ENCODE results near the gene CASP2. TPM values are rescaled to one million over a fixed set of nuclear protein-coding genes. Genes with fewer than 3 reads are reported as not detected.

CASP2 gene
- total RNA-seq, 1 donor from 2014 or later, result 6.8 TPM

GRCh38 chr7:143314127-143314526 lies 26.0 kb downstream of the CASP2 start:
- H3K36me3 ChIP-seq (ENCODE audit: control insufficient read depth, insufficient read depth, low read length), result no peaks in the 10 kb centered on the region
- no peaks in the 10 kb centered on the region for H3K27me3 ChIP-seq (ENCODE audit: control insufficient read depth, insufficient read depth, low read length)
- TF ChIP-seq, protein P1, sequence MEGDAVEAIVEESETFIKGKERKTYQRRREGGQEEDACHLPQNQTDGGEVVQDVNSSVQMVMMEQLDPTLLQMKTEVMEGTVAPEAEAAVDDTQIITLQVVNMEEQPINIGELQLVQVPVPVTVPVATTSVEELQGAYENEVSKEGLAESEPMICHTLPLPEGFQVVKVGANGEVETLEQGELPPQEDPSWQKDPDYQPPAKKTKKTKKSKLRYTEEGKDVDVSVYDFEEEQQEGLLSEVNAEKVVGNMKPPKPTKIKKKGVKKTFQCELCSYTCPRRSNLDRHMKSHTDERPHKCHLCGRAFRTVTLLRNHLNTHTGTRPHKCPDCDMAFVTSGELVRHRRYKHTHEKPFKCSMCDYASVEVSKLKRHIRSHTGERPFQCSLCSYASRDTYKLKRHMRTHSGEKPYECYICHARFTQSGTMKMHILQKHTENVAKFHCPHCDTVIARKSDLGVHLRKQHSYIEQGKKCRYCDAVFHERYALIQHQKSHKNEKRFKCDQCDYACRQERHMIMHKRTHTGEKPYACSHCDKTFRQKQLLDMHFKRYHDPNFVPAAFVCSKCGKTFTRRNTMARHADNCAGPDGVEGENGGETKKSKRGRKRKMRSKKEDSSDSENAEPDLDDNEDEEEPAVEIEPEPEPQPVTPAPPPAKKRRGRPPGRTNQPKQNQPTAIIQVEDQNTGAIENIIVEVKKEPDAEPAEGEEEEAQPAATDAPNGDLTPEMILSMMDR (IDR thresholded peaks at IDR 0.05; ENCODE audit: insufficient read depth, low read length, severe bottlenecking), result no peak
- H3K4me3 ChIP-seq (ENCODE audit: low read depth, low read length), result no peak overlapping the region
- DNase-seq (ENCODE audit: low read depth), result no peak
- no peak for FAIRE-seq

DNA sequence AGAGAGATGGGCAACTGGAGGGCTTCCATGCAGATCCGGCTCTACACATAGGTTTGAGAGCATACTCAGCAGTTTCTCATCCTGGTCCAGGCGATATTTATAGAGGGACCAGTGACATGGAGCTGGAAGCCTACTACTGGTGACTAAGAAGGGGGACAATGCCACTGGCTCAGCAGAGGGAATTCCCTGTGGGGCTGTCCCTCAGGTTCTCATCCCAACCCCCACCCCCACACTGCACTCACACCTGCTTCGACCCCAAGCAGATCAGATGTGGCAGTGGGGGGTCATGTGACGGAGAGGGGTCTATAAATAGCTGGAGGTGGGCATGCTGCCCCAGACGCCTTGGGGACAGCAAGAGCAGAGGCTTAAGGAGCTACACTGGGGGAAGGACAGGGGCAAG lies 27.6 kb downstream of the CASP2 start, which contains the start of gene CLCN1:
Gene CLCN1, plus strand, starts transcription at position 336 of the 400 bp plus-strand sequence. CDS start 102 bp downstream, outside the sequence.
- H3K27me3 ChIP-seq (ENCODE audit: control insufficient read depth, insufficient read depth, low read length), result no peaks in the 10 kb centered on the region
- TF ChIP-seq, protein P1 (IDR thresholded peaks at IDR 0.05; ENCODE audit: insufficient read depth, low read length, severe bottlenecking), result no peak
- FAIRE-seq (no peak), DNase-seq (ENCODE audit: low read depth) (no peak)
- H3K36me3 ChIP-seq (ENCODE audit: control insufficient read depth, insufficient read depth, low read length), result no peaks in the 10 kb centered on the region
- H3K4me3 ChIP-seq (ENCODE audit: low read depth, low read length), result no peak within 1 kb of the TSS

GRCh38 chr7:143316492-143316891 lies 28.3 kb downstream of the CASP2 start:
- FAIRE-seq, result no peak
- TF ChIP-seq, protein P1 (IDR thresholded peaks at IDR 0.05; ENCODE audit: insufficient read depth, low read length, severe bottlenecking), result no peak

GRCh38 chr7:143318661-143319060 lies 30.5 kb downstream of the CASP2 start:
- no peaks in the 10 kb centered on the region for H3K36me3 ChIP-seq (ENCODE audit: control insufficient read depth, insufficient read depth, low read length)
- H3K4me3 ChIP-seq (ENCODE audit: low read depth, low read length), result no peak overlapping the region
- DNase-seq (ENCODE audit: low read depth) (peak; percentile 97), FAIRE-seq (peak; percentile 97)
- TF ChIP-seq, protein P1 (IDR thresholded peaks at IDR 0.05; ENCODE audit: insufficient read depth, low read length, severe bottlenecking), result peak; percentile 48
- no peaks in the 10 kb centered on the region for H3K27me3 ChIP-seq (ENCODE audit: control insufficient read depth, insufficient read depth, low read length)

More at GRCh38 chr7:143316492-143316891, 28.3 kb downstream of the CASP2 start:
- Histone ChIP-seq H3K36me3 (ENCODE audit: control insufficient read depth, insufficient read depth, low read length) (no peaks in the 10 kb centered on the region), H3K4me3 (ENCODE audit: low read depth, low read length) (no peak overlapping the region), H3K27me3 (ENCODE audit: control insufficient read depth, insufficient read depth, low read length) (no peaks in the 10 kb centered on the region)
- no peak for DNase-seq (ENCODE audit: low read depth)

GRCh38 chr7:143320620-143321019 lies 32.5 kb downstream of the CASP2 start:
- TF ChIP-seq, protein P1 (IDR thresholded peaks at IDR 0.05; ENCODE audit: insufficient read depth, low read length, severe bottlenecking), result no peak
- H3K27me3 ChIP-seq (ENCODE audit: control insufficient read depth, insufficient read depth, low read length), result no peaks in the 10 kb centered on the region
- no peaks in the 10 kb centered on the region for H3K36me3 ChIP-seq (ENCODE audit: control insufficient read depth, insufficient read depth, low read length)
- no peak for DNase-seq (ENCODE audit: low read depth)
- FAIRE-seq, result no peak
- no peak overlapping the region for H3K4me3 ChIP-seq (ENCODE audit: low read depth, low read length)

GRCh38 chr7:143321242-143321641 lies 33.1 kb downstream of the CASP2 start:
- Histone ChIP-seq H3K4me3 (ENCODE audit: low read depth, low read length) (no peak overlapping the region), H3K36me3 (ENCODE audit: control insufficient read depth, insufficient read depth, low read length) (no peaks in the 10 kb centered on the region), H3K27me3 (ENCODE audit: control insufficient read depth, insufficient read depth, low read length) (no peaks in the 10 kb centered on the region)
- FAIRE-seq (no peak), DNase-seq (ENCODE audit: low read depth) (no peak)
- TF ChIP-seq, protein P1 (IDR thresholded peaks at IDR 0.05; ENCODE audit: insufficient read depth, low read length, severe bottlenecking), result no peak

Data from bronchial epithelial cell (primary cell).